ENCODE data around the gene BOK.

DNA sequence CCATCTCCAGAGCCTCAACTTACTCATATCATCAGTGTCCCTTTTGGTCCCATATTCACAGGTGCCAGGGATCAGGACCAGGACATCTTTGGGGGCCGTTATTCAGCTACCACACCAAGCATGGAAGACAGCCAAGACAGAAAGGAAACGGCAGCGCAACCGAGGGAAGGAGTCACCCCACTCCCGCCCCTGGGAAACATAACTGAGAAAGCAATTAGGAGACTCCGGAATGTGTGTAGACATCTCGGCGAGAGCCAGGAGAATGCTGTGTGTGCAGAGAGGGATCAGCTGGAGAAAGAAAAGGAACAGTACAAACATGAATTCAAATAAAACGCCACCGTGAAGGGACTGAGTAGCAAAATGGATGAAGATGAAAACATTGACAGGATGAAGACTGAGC is 13.4 kb upstream of the BOK start:
- TF ChIP-seq, protein P1, sequence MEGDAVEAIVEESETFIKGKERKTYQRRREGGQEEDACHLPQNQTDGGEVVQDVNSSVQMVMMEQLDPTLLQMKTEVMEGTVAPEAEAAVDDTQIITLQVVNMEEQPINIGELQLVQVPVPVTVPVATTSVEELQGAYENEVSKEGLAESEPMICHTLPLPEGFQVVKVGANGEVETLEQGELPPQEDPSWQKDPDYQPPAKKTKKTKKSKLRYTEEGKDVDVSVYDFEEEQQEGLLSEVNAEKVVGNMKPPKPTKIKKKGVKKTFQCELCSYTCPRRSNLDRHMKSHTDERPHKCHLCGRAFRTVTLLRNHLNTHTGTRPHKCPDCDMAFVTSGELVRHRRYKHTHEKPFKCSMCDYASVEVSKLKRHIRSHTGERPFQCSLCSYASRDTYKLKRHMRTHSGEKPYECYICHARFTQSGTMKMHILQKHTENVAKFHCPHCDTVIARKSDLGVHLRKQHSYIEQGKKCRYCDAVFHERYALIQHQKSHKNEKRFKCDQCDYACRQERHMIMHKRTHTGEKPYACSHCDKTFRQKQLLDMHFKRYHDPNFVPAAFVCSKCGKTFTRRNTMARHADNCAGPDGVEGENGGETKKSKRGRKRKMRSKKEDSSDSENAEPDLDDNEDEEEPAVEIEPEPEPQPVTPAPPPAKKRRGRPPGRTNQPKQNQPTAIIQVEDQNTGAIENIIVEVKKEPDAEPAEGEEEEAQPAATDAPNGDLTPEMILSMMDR (IDR thresholded peaks at IDR 0.05): no peak
- no peak for TF ChIP-seq POLR2A (IDR thresholded peaks at IDR 0.05)
